Caco-2 (cell line): ENCODE data around the gene IL12RB2. TPM values are rescaled to one million over a fixed set of nuclear protein-coding genes. Genes with fewer than 3 reads are reported as not detected.

ENCODE experiments used
- BruUV-seq: library from RNA; stranded (reverse); fragments of 400-500 nt; replicated peaks from 2 replicates; lab custom pipeline; 2021; lab: Mats Ljungman, UMichigan
- CTCF ChIA-PET: fragments of 300-600 bp; sonication (Branson Sonifier 250); formaldehyde crosslinking; loops from one replicate; lab custom pipeline; 2022; ENCODE audit warnings: antibody characterized with exemption; lab: Charles Lee
- POLR2A ChIA-PET: fragments of 300-600 bp; sonication (Branson Sonifier 250); formaldehyde crosslinking; loops from one replicate; lab custom pipeline; 2022; ENCODE audit warnings: antibody characterized with exemption; lab: Charles Lee
- DNase-seq, 2 experiments: peaks; one replicate each; pipeline versions ENCODE4 v3.0.0 to v3.0.0-alpha.2; 2020 to 2022
- H3K27me3 ChIP-seq: replicated peaks from 2 replicates; pipeline ENCODE4 v1.6.0; 2011; ENCODE audit warnings: low read length; ENCODE audit not compliant: control insufficient read depth, insufficient read depth
- H3K36me3 ChIP-seq: 2 replicates; pipeline ENCODE4 v1.5.1; 2011; ENCODE audit warnings: low read length; ENCODE audit not compliant: control insufficient read depth, insufficient read depth
- H3K4me1 ChIP-seq: fragments of 250-450 bp; sonication (Bioruptor Pico); 2 replicates; pipeline ENCODE4 v1.5.1; 2020; ENCODE audit warnings: mild to moderate bottlenecking
- H3K4me3 ChIP-seq: 2 replicates; pipeline ENCODE4 v1.5.1; 2011; ENCODE audit warnings: low read depth, mild to moderate bottlenecking, control low read depth, low read length
- H3K9me3 ChIP-seq: fragments of 250-450 bp; sonication (Bioruptor Pico); 2 replicates; pipeline ENCODE4 v1.5.1; 2020; ENCODE audit warnings: mild to moderate bottlenecking, moderate library complexity
- H3K27ac Mint-ChIP-seq: one replicate; pipeline ENCODE4 v1.8.0; 2022; ENCODE audit warnings: mixed read lengths; ENCODE audit not compliant: unreplicated experiment
- H3K27me3 Mint-ChIP-seq: one replicate; pipeline ENCODE4 v1.8.0; 2022; ENCODE audit warnings: mixed read lengths; ENCODE audit not compliant: insufficient read depth, unreplicated experiment
- H3K36me3 Mint-ChIP-seq: one replicate; pipeline ENCODE4 v1.8.0; 2022; ENCODE audit warnings: mild to moderate bottlenecking, mixed read lengths; ENCODE audit not compliant: insufficient read depth, unreplicated experiment
- H3K4me1 Mint-ChIP-seq: one replicate; pipeline ENCODE4 v1.8.0; 2022; ENCODE audit warnings: low read depth, mixed read lengths; ENCODE audit not compliant: unreplicated experiment
- H3K4me3 Mint-ChIP-seq: one replicate; pipeline ENCODE4 v1.8.0; 2022; ENCODE audit warnings: mild to moderate bottlenecking, moderate library complexity, mixed read lengths; ENCODE audit not compliant: unreplicated experiment
- H3K9me3 Mint-ChIP-seq: one replicate; pipeline ENCODE4 v1.8.0; 2022; ENCODE audit warnings: mixed read lengths; ENCODE audit not compliant: unreplicated experiment
- CTCF ChIP-seq, 2 experiments: fragments of 200-600 bp in 1 of 2; IDR thresholded peaks; 1 replicate in 1 of 2; 2 replicates in 1 of 2; pipeline versions ENCODE4 v1.5.1 to v1.8.0; 2011 to 2022; ENCODE audit warnings: antibody characterized with exemption in 1 of 2, control low read depth in 1 of 2, inconsistent platforms in 1 of 2, low read depth in 1 of 2, low read length in 1 of 2, mild to moderate bottlenecking in 1 of 2, moderate library complexity in 1 of 2; ENCODE audit not compliant: insufficient read depth in 1 of 2, severe bottlenecking in 1 of 2, unreplicated experiment in 1 of 2
- intact Hi-C: fragments of 100-400 bp; cut with micrococcal nuclease; formaldehyde crosslinking; loops from one replicate; pipeline ENCODE4 v1.10.0; 2022; ENCODE audit not compliant: unreplicated experiment
- total RNA-seq: library from RNA; stranded (reverse); gene quantifications from 2 replicates; pipeline ENCODE4 v1.2.3, GENCODE V29; 2022

The IL12RB2 gene
- total RNA-seq, 1 experiment from 2014 or later, result 0.54 TPM

DNA sequence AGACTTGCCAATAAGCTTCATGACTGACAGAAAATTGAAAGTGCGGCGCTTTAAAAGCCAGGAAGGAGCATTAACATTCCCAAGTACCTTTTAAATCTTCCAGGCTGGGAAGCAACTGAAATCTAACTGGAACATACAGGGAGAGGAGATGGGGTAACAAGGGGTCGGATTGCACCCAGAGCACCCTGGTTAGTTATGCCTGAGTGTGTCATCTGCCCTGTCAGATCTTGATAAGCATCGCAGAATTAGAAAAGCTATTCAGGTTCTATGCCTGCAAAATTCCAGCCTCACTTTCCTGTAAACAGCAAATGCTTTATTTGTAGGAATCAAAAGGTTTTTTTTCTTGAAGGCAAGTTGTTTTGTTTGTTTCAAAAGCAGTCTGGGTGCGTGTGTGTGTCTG is 64.0 kb downstream of the IL12RB2 start:
- Histone ChIP-seq H3K9me3 (no peaks in the 10 kb centered on the region), H3K27me3 (no peaks in the 10 kb centered on the region), H3K36me3 (no peaks in the 10 kb centered on the region), H3K4me3 (no peak overlapping the region), H3K4me1 (0 out of 2 replicates have a peak, but pooled peaks cover 6% of the 10 kb centered on the region)
- CTCF ChIA-PET, result no interaction called here
- no peaks in the 10 kb centered on the region for H3K9me3 Mint-ChIP-seq
- DNase-seq, result no peak
- no peaks in the 10 kb centered on the region for H3K36me3 Mint-ChIP-seq
- POLR2A ChIA-PET, result no interaction called here
- intact Hi-C loops, result no loop called here
- H3K4me3 Mint-ChIP-seq, result no peak overlapping the region
- peaks cover 7% of the 10 kb centered on the region for H3K4me1 Mint-ChIP-seq
- BruUV-seq, result no TSS peak
- H3K27ac Mint-ChIP-seq, result no peak overlapping the region
- no peaks in the 10 kb centered on the region for H3K27me3 Mint-ChIP-seq
- TF ChIP-seq CTCF (IDR thresholded peaks at IDR 0.05; ENCODE audit: insufficient read depth in 1 of 2, low read depth in 1 of 2, low read length in 1 of 2, severe bottlenecking in 1 of 2, unreplicated experiment in 1 of 2), result no peak

DNA sequence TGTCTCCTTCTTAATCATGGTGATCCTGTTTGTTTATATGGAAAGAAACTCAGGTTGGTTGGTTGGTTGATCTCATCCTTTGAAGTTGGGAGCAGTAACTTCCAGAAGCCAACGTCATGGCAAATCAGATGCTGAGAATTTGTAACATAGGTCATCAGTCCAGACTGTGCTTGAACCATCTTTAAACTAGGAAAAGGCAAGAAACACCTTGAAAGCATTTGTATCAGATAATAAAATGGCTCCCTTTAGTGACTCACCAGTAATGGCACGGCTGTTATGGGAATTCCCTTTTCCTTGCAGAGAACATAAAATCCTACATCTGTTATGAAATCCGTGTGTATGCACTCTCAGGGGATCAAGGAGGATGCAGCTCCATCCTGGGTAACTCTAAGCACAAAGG is 64.5 kb downstream of the IL12RB2 start:
- no peak overlapping the region for H3K4me3 ChIP-seq
- Mint-ChIP-seq H3K9me3 (no peaks in the 10 kb centered on the region), H3K4me1 (peaks cover 8% of the 10 kb centered on the region), H3K36me3 (no peaks in the 10 kb centered on the region), H3K27ac (no peak overlapping the region), H3K4me3 (no peak overlapping the region), H3K27me3 (no peaks in the 10 kb centered on the region)
- ChIA-PET POLR2A (no interaction called here), CTCF (no interaction called here)
- no peaks in the 10 kb centered on the region for H3K36me3 ChIP-seq
- DNase-seq, result no peak
- no peaks in the 10 kb centered on the region for H3K27me3 ChIP-seq
- 0 out of 2 replicates have a peak, but pooled peaks cover 10% of the 10 kb centered on the region for H3K4me1 ChIP-seq
- H3K9me3 ChIP-seq, result no peaks in the 10 kb centered on the region
- intact Hi-C loops, result no loop called here
- TF ChIP-seq CTCF (IDR thresholded peaks at IDR 0.05; ENCODE audit: insufficient read depth in 1 of 2, low read depth in 1 of 2, low read length in 1 of 2, severe bottlenecking in 1 of 2, unreplicated experiment in 1 of 2), result no peak
- no TSS peak for BruUV-seq

- no peak for DNase-seq
- Histone ChIP-seq H3K4me1 (0 out of 2 replicates have a peak, but pooled peaks cover 10% of the 10 kb centered on the region), H3K9me3 (no peaks in the 10 kb centered on the region), H3K27me3 (no peaks in the 10 kb centered on the region), H3K4me3 (no peak overlapping the region), H3K36me3 (no peaks in the 10 kb centered on the region)
- BruUV-seq, result no TSS peak
- H3K36me3 Mint-ChIP-seq, result no peaks in the 10 kb centered on the region
- no peak overlapping the region for H3K4me3 Mint-ChIP-seq
- H3K27ac Mint-ChIP-seq, result no peak overlapping the region
- ChIA-PET CTCF (no interaction called here), POLR2A (no interaction called here)
- peaks cover 8% of the 10 kb centered on the region for H3K4me1 Mint-ChIP-seq
- H3K27me3 Mint-ChIP-seq, result no peaks in the 10 kb centered on the region
- no peaks in the 10 kb centered on the region for H3K9me3 Mint-ChIP-seq
- no peak for TF ChIP-seq CTCF (IDR thresholded peaks at IDR 0.05; ENCODE audit: insufficient read depth in 1 of 2, low read depth in 1 of 2, low read length in 1 of 2, severe bottlenecking in 1 of 2, unreplicated experiment in 1 of 2)
- intact Hi-C loops, result no loop called here
Measured at GRCh38 chr1:67372898-67373297, 65.2 kb downstream of the IL12RB2 start.
